Right hindlimb (tissue), 1 donor: ENCODE data around the gene ZGRF1.
"Not testable (repeated sequence)": the region's sequence is repeated elsewhere in the genome, so short reads cannot be mapped to it uniquely, and the experiment has no call there.

Experiments used
- DNase-seq: peaks from one replicate; pipeline ENCODE4 v3.0.0-alpha.2; 2018

ZGRF1 gene

GRCh38 chr4:112516066-112516470 is 120.6 kb downstream of the ZGRF1 start, which contains the start of gene NEUROG2:
TSS of gene NEUROG2 (minus strand) at chr4:112516180. CDS start at chr4:112515475, 705 bp downstream.
- DNase-seq, result no peak

- peak; percentile 61 for DNase-seq
These were observed 121.3 kb downstream of the ZGRF1 start for GRCh38 chr4:112515198-112516065.

DNA sequence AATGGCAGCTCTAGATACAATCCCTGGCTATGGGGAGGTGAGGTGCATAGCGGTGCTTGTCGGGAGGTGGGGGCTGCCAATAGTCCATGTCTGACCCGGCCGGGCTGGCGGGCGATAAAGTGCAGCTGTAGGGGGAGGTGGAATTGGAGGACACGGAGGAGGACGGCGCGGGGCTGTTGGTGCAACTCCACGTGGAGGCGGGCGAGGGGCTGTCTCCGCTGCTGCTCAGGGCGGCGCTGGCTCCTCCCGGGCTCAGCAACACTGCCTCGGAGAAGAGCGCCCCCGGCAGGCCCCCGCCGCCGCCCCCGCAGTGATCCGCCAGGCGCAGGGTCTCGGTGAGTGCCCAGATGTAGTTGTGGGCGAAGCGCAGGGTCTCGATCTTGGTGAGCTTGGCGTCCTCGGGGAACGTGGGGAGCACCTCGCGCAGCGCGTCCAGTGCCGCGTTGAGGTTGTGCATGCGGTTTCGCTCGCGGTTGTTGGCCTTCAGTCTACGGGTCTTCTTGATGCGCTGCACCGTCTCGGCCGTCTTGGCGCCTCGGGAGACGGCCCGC is 122.0 kb downstream of the ZGRF1 start:
- no peak for DNase-seq

- no peak for DNase-seq
These were observed 122.6 kb downstream of the ZGRF1 start for GRCh38 chr4:112513971-112514646.

DNA sequence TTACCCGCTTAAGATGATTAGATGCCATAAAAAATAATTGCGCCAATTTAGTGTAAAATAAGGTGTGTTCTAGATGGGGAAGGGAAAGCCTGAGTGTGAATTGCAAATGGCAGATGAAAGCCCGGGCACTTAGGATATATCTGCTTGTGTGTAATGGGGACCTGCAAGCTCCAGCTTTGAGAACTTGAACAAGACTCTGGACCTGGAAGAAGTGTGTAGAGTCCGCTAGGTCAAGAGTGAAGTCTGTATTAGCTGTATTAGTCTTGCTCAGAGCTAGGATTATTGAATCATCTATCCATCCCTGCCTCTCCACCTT is 124.9 kb downstream of the ZGRF1 start:
- DNase-seq, result no peak

DNA sequence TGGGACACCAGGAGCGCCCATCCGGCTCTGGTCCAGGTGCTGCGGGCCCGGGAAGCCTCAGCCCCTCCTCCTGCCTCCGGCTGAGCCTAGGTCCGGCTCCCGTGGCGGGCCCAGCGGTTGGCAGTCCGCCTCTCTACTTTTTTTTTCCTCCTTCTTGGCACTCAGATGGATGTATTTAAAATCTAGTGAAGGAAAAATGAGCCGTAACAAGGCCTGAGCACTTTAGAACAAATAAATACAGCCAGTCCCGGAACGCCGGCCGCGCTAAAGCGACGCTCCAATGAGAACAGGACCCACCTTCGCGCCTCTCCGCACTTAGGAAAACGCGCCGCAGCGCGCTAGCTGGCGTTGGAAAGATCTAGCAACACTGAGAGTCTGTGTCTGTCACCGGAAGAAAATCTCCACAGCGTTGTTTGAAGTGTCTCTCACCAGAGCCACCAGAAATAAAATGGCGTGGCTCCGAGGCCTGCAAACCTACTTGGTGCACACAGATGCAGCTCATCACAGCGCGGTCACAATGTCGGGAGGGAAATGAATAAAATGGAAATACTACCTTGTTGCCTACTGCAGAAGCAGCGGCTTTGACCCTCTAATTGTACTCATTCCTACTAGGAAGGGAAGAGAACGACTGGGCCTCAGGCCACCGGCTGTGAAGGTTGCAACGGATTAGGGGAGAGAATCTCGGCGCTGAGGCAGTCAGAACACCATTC is 125.5 kb downstream of the ZGRF1 start:
- peak; percentile 29 for DNase-seq

DNA sequence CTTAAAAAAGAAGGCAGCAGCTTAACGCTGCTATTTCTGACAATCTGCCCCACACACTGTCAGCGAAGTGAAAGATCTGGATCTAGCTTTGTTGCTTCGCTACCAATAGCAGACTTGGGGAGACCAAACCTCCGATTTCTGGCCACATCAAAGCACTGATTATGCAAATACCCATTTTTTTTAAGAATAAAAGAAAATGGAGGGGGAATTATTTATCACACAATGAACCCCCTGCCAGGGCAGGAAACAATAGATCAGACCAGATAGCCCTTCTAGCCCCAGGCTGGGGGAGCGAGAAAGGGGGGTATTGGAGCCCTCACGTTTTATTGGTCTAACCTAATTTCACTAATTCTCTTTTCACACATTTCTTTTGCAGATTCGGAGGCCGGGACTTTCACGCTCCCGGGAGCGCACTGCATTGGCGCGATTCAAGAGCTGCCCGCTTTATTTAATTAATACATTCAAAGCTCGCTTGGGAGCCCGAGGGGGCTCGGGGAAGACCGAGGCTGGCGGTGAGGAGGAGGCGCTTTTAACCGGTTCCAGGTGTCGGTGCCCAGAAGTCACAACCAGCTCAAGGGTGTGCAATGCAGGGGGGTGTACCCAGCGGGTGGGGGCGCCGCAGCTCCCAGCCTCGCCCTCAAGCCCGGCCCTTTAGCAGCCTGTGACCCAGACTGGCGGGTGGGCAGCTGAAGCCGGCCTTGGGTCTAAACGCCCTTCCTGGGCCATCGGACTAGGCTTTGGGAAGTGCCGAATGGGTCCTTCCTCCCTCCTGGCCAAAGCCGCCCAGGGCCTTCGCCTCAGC is 126.2 kb downstream of the ZGRF1 start:
- DNase-seq, result peak; percentile 15

- DNase-seq, result peak; percentile 36
These were observed 127.2 kb downstream of the ZGRF1 start for GRCh38 chr4:112509243-112510141.

DNA sequence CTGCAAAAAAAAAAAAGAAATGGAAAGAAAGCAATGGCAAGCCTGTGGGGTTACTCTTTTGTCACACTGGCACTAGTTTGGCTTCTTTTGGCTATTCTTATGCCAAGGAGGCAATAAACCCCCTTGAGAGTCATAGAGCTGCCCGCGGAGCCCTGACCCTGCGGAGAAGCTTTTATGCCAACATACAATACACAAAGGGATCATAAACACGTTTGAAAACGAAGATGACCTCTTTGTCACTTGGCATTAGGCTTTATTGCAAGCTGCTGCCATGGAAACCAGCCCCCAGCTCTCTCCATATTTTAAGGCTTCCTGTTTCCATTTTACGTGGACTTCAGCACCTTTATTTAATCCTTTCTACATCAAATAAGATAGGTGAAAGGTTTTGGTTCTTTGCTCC is 128.4 kb downstream of the ZGRF1 start:
- no peak for DNase-seq

DNA sequence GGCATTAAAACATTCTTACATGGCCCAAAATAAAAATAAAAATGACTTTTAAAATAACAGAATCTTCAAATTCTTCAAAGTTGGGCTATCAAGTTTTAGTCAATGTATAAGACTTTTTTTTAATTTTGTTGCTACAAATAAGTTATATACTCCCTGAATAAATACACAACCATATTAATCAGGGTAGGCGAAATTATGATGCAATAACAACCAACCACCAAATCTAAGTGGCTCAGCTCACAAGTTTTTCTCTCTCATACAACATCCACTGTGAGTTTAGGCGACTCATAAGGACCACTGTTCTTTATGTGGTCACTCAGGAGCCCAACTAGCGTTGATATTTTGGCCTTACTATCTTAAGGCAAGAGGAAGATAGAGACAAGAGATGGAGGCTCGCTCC is 131.9 kb downstream of the ZGRF1 start:
- DNase-seq, result no peak

- no peak for DNase-seq
These were observed 133.8 kb downstream of the ZGRF1 start for GRCh38 chr4:112502871-112503270.

DNA sequence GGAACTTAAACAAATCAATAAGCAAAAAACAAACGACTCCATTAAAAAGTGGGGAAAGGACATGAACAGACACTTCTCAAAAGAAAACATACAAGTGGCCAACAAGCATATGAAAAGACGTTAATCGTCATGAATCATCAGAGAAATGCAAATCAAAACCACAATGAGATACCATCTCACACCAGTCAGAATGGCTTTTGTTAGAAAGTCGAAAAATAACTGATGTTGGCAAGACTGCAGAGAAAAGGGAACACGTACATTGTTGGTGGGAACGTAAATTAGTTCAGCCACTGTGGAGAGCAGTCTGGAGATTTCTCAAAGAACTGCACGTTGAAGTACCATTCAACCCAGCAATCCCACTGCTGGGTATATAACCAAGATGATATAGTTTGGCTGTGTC is 144.4 kb downstream of the ZGRF1 start:
- DNase-seq, result no peak

- DNase-seq, result not testable (repeated sequence)
These were observed 145.9 kb downstream of the ZGRF1 start for GRCh38 chr4:112490808-112491207.
